Thoracic aorta (tissue), 2 donors: Measurements from ENCODE around the gene PSMC3IP. TPM values are rescaled to one million over a fixed set of nuclear protein-coding genes. Genes with fewer than 3 reads are reported as not detected.
"Not testable (repeated sequence)": the region's sequence is repeated elsewhere in the genome, so short reads cannot be mapped to it uniquely, and the experiment has no call there.

Experiments used
- ATAC-seq: fragments of 150-250 bp; one replicate; pipeline ENCODE4 v1.8.0; 2017; ENCODE audit warnings: low read depth; ENCODE audit not compliant: insufficient number of reproducible peaks, low FRiP score
- DNase-seq: peaks from one replicate; pipeline ENCODE4 v3.0.0-alpha.2; 2020; ENCODE audit warnings: low spot score
- H3K27ac ChIP-seq, 2 donors: fragments of 200-600 bp; sonication (generic); 1 replicate in 1 of 2; 2 replicates in 1 of 2; pipeline ENCODE4 v1.5.1; 2016; ENCODE audit warnings: mild to moderate bottlenecking in 2 of 2, moderate library complexity in 2 of 2
- H3K27me3 ChIP-seq: fragments of 200-600 bp; sonication (generic); replicated peaks from 2 replicates; pipeline ENCODE4 v1.6.0; 2016; ENCODE audit warnings: mild to moderate bottlenecking; ENCODE audit not compliant: insufficient read depth
- H3K36me3 ChIP-seq: fragments of 200-600 bp; sonication (generic); one replicate; pipeline ENCODE4 v1.5.1; 2016
- H3K4me1 ChIP-seq, 2 donors: fragments of 200-600 bp; sonication (generic); 1 replicate in 1 of 2; 2 replicates in 1 of 2; pipeline versions ENCODE4 v1.5.1 to v1.6.0; 2016; ENCODE audit warnings: low read depth in 2 of 2, mild to moderate bottlenecking in 1 of 2; ENCODE audit not compliant: control insufficient read depth in 1 of 2
- H3K4me3 ChIP-seq: fragments of 200-600 bp; sonication (generic); 2 replicates; pipeline ENCODE4 v1.5.1; 2016; ENCODE audit warnings: mild to moderate bottlenecking
- H3K9me3 ChIP-seq: fragments of 200-600 bp; sonication (generic); 2 replicates; pipeline ENCODE4 v1.5.1; 2016
- total RNA-seq, 2 donors: library from RNA; depleted of rRNA; stranded (reverse); fragments of >200 nt; gene quantifications; one replicate each; pipeline versions ENCODE4 v1.1.0 to v1.2.3, GENCODE V29; 2016
- TF ChIP-seq, protein P1 (sequence below): fragments of 200-600 bp; sonication (generic); IDR thresholded peaks from one replicate; pipeline ENCODE4 v1.5.1; 2019; ENCODE audit warnings: antibody characterized with exemption

Gene PSMC3IP
- total RNA-seq, 2 donors from 2014 or later, result 6.6 TPM; not detected in 1

GRCh38 chr17:42544874-42545283, 32.6 kb downstream of the PSMC3IP start:
- Histone ChIP-seq H3K36me3 (peaks cover 14% of the 10 kb centered on the region), H3K4me1 (peaks cover 0 to 3% of the 10 kb centered on the region in 2 donors), H3K27ac (no peak overlapping the region), H3K27me3 (no peaks in the 10 kb centered on the region), H3K4me3 (no peak overlapping the region), H3K9me3 (no peaks in the 10 kb centered on the region)
- DNase-seq (no peak), ATAC-seq (no peak)
- TF ChIP-seq, protein P1, sequence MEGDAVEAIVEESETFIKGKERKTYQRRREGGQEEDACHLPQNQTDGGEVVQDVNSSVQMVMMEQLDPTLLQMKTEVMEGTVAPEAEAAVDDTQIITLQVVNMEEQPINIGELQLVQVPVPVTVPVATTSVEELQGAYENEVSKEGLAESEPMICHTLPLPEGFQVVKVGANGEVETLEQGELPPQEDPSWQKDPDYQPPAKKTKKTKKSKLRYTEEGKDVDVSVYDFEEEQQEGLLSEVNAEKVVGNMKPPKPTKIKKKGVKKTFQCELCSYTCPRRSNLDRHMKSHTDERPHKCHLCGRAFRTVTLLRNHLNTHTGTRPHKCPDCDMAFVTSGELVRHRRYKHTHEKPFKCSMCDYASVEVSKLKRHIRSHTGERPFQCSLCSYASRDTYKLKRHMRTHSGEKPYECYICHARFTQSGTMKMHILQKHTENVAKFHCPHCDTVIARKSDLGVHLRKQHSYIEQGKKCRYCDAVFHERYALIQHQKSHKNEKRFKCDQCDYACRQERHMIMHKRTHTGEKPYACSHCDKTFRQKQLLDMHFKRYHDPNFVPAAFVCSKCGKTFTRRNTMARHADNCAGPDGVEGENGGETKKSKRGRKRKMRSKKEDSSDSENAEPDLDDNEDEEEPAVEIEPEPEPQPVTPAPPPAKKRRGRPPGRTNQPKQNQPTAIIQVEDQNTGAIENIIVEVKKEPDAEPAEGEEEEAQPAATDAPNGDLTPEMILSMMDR, result no peak

DNA sequence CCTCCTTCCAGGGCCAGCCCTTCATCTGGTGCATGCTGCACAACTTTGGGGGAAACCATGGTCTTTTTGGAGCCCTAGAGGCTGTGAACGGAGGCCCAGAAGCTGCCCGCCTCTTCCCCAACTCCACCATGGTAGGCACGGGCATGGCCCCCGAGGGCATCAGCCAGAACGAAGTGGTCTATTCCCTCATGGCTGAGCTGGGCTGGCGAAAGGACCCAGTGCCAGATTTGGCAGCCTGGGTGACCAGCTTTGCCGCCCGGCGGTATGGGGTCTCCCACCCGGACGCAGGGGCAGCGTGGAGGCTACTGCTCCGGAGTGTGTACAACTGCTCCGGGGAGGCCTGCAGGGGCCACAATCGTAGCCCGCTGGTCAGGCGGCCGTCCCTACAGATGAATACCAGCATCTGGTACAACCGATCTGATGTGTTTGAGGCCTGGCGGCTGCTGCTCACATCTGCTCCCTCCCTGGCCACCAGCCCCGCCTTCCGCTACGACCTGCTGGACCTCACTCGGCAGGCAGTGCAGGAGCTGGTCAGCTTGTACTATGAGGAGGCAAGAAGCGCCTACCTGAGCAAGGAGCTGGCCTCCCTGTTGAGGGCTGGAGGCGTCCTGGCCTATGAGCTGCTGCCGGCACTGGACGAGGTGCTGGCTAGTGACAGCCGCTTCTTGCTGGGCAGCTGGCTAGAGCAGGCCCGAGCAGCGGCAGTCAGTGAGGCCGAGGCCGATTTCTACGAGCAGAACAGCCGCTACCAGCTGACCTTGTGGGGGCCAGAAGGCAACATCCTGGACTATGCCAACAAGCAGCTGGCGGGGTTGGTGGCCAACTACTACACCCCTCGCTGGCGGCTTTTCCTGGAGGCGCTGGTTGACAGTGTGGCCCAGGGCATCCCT, 34.1 kb downstream of the PSMC3IP start:
- DNase-seq (no peak), ATAC-seq (no peak)
- peaks cover 27% of the 10 kb centered on the region for H3K36me3 ChIP-seq
- no peaks in the 10 kb centered on the region for H3K27me3 ChIP-seq
- TF ChIP-seq, protein P1, result no peak
- no peak overlapping the region for H3K27ac ChIP-seq
- H3K9me3 ChIP-seq, result no peaks in the 10 kb centered on the region
- no peak overlapping the region for H3K4me3 ChIP-seq
- peaks cover 0 to under 1% of the 10 kb centered on the region in 2 donors for H3K4me1 ChIP-seq

GRCh38 chr17:42541041-42541833, 36.3 kb downstream of the PSMC3IP start:
- no peak overlapping the region for H3K27ac ChIP-seq
- no peak for ATAC-seq
- TF ChIP-seq, protein P1, result no peak

GRCh38 chr17:42540558-42540957, 37.0 kb downstream of the PSMC3IP start:
- H3K36me3 ChIP-seq, result peaks cover 32% of the 10 kb centered on the region

More at GRCh38 chr17:42541041-42541833, 36.3 kb downstream of the PSMC3IP start:
- Histone ChIP-seq H3K9me3 (no peaks in the 10 kb centered on the region), H3K4me1 (peaks cover 6 to 13% of the 10 kb centered on the region in 2 donors), H3K4me3 (no peak overlapping the region), H3K27me3 (no peaks in the 10 kb centered on the region), H3K36me3 (peaks cover 32% of the 10 kb centered on the region)
- DNase-seq, result no peak

DNA sequence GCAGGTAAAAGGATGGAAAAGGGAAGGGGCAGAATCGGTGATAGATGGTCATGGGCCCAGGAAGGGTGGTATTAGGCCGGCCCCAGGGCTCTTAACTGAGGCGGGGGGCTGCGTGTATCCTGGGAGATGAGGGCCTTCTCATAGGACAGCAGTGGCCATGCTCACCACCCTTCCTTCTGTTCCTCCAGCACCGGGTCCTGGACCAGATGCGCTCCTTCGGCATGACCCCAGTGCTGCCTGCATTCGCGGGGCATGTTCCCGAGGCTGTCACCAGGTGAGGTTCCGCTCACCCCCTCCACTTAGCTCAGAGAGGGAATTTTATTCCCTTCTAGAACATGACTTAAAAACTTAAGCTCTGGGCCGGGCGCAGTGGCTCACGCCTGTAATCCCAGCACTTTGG, 39.0 kb downstream of the PSMC3IP start:
- DNase-seq (no peak), ATAC-seq (no peak)
- H3K4me1 ChIP-seq, result peaks cover 11 to 21% of the 10 kb centered on the region in 2 donors
- no peak overlapping the region for H3K4me3 ChIP-seq
- H3K9me3 ChIP-seq, result no peaks in the 10 kb centered on the region
- TF ChIP-seq, protein P1, result no peak
- peaks cover 32% of the 10 kb centered on the region for H3K36me3 ChIP-seq
- H3K27ac ChIP-seq, result no peak overlapping the region
- no peaks in the 10 kb centered on the region for H3K27me3 ChIP-seq

More at GRCh38 chr17:42540558-42540957, 37.0 kb downstream of the PSMC3IP start:
- DNase-seq, H3K27ac ChIP-seq, H3K9me3 ChIP-seq, H3K27me3 ChIP-seq, H3K4me3 ChIP-seq, ATAC-seq: not testable (repeated sequence)
- peaks cover 6 to 16% of the 10 kb centered on the region in 2 donors for H3K4me1 ChIP-seq
